Esophagus squamous epithelium (tissue), 5 donors: Measurements from ENCODE around the gene MRPS27. TPM values are rescaled to one million over a fixed set of nuclear protein-coding genes. Genes with fewer than 3 reads are reported as not detected.

ENCODE experiments used
- DNase-seq: peaks from one replicate; lab custom pipeline; 2025; lab: John Stamatoyannopoulos, UW
- H3K27ac ChIP-seq, 4 donors: fragments of 200-600 bp; sonication (generic); one replicate each; pipeline ENCODE4 v1.5.1; 2016 to 2019; ENCODE audit warnings: mild to moderate bottlenecking in 1 of 4
- H3K27me3 ChIP-seq, 4 donors: fragments of 200-600 bp; sonication (generic); 1 replicate in 3 of 4; 2 replicates in 1 of 4; pipeline versions ENCODE4 v1.5.1 to v1.6.0; 2017 to 2021; ENCODE audit warnings: antibody characterized with exemption in 1 of 4
- H3K36me3 ChIP-seq, 3 donors: fragments of 200-600 bp; sonication (generic); one replicate each; pipeline ENCODE4 v1.5.1; 2016 to 2019
- H3K4me1 ChIP-seq, 3 donors: fragments of 200-600 bp; sonication (generic); one replicate each; pipeline ENCODE4 v1.5.1; 2017 to 2019
- H3K4me3 ChIP-seq, 4 donors: fragments of 200-600 bp; sonication (generic); 1 replicate in 3 of 4; 2 replicates in 1 of 4; pipeline ENCODE4 v1.5.1; 2016 to 2019; ENCODE audit warnings: mild to moderate bottlenecking in 2 of 4, moderate library complexity in 1 of 4
- H3K9me3 ChIP-seq, 3 donors: fragments of 200-600 bp; sonication (generic); one replicate each; pipeline ENCODE4 v1.5.1; 2016 to 2019
- POLR2A ChIP-seq, 4 donors: fragments of 450-650 bp; IDR thresholded peaks; one replicate each; pipeline ENCODE4 v1.6.1; 2017; ENCODE audit warnings: antibody characterized with exemption in 4 of 4, mild to moderate bottlenecking in 4 of 4, moderate library complexity in 3 of 4
- WGBS, 2 donors: methylation state at CpG; one replicate each; pipeline ENCODE4 v1.1.5; 2018; 5-methylcytosine and 5-hydroxymethylcytosine counted together
- intact Hi-C: fragments of 100-400 bp; cut with DNase I; formaldehyde crosslinking; loops from one replicate; pipeline ENCODE4 v1.15.0; 2022
- total RNA-seq, 4 donors: library from RNA; depleted of rRNA; stranded (reverse); fragments of >200 nt; gene quantifications; one replicate each; pipeline ENCODE4 v1.1.0, GENCODE V29; 2016
- TF ChIP-seq, protein P1 (sequence below), 6 experiments: fragments of 450-650 bp in 4 of 6; fragments of 200-600 bp in 2 of 6; sonication (generic) in 2 of 6; IDR thresholded peaks; one replicate each; pipeline ENCODE4 v1.5.1; 2016 to 2019; ENCODE audit warnings: antibody characterized with exemption in 6 of 6, mild to moderate bottlenecking in 4 of 6, moderate library complexity in 4 of 6
- donor health status: DM: yes; HTN: yes; CAD: no.

Gene MRPS27
- total RNA-seq: 10 to 100 TPM; 33.7 to 60.0 (median 53.9) TPM

DNA sequence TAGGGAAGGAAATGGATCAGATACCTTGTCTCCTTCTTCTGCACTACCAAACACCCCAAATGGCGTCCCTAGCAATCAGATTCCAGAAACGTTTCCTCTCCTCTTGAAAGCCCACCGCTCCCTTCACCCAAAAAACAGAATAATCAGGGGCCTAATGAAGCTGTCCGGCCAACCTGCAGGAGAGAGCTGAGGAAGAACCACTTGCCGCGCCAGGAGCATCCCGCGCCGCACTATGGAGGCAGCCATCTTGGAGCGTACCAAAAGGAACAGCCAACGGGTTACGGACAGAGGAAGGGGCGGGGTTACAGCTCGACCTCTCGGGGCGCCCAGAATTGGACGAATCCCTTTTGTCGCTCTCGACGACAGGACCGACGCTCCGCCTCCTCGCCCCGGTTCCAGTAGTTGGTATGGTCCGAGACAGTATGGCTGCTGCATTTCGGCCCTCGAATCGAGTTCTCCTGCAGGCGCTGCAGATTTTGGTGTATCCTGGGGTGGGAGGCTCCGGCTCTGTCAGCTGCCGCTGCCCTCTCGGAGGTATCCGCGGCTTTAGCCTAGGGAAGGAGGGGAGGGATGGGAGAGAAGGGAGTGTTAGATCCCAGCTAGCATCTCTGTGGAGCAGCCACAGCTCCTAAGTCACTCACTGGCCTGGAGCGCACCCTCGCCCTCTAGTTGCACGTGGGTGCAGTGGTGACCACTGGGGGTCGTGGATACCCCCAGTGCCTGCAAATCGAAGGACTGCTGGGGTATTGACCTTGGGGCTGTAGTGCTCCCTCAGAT, at the start of gene MRPS27, which contains the start of gene PTCD2:
Gene MRPS27, minus strand, starts transcription at position 265 of the 777 bp plus-strand sequence. Its CDS starts 19 bp downstream, at position 246.
Gene PTCD2, plus strand, starts transcription at position 398 of the 777 bp plus-strand sequence. Its CDS starts 10 bp downstream, at position 408.
- H3K9me3 ChIP-seq: no peaks in the 10 kb centered on the region
- DNase-seq: peak; percentile 70
- peaks cover 0 to 37% (median 0%) of the 10 kb centered on the region in 3 donors for H3K36me3 ChIP-seq
- TF ChIP-seq, protein P1, sequence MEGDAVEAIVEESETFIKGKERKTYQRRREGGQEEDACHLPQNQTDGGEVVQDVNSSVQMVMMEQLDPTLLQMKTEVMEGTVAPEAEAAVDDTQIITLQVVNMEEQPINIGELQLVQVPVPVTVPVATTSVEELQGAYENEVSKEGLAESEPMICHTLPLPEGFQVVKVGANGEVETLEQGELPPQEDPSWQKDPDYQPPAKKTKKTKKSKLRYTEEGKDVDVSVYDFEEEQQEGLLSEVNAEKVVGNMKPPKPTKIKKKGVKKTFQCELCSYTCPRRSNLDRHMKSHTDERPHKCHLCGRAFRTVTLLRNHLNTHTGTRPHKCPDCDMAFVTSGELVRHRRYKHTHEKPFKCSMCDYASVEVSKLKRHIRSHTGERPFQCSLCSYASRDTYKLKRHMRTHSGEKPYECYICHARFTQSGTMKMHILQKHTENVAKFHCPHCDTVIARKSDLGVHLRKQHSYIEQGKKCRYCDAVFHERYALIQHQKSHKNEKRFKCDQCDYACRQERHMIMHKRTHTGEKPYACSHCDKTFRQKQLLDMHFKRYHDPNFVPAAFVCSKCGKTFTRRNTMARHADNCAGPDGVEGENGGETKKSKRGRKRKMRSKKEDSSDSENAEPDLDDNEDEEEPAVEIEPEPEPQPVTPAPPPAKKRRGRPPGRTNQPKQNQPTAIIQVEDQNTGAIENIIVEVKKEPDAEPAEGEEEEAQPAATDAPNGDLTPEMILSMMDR (IDR thresholded peaks at IDR 0.05): peak in 2 of 6 experiments; percentile 4
- peak in 2 of 4 donors; percentile 46 to 67 for TF ChIP-seq POLR2A (IDR thresholded peaks at IDR 0.05)
- peak within 1 kb of the TSS; percentile 80 to 89 (median 87) for H3K27ac ChIP-seq
- peak within 1 kb of the TSS; percentile 74 to 96 (median 88) for H3K4me3 ChIP-seq
- intact Hi-C loops: no loop called here
- no peaks in the 10 kb centered on the region for H3K27me3 ChIP-seq
- 2 to 4% methylated on average over 9 to 37 of the region's 40 CpGs for WGBS, 2 donors
- peaks cover 0 to 54% (median 16%) of the 10 kb centered on the region in 3 donors for H3K4me1 ChIP-seq

DNA sequence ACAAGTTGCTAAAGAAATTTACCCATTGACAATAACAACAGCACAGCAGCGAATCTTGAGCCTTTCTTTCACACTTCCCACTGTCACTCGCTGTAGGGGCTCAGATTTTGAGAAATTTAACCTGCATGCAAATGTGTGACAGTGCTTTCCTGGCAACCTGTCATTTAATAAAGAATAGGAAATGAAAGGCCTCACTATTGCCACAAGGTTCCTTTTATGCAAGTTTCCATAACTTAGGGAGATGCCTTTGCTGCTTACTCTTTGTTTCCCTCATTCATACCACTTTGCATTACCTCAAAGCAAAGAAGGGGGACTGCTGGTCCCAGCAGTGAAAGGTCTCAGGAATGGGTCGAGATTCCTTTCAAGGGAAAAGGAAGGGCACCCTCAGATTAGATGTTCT, 49.7 kb upstream of the MRPS27 start:
- TF ChIP-seq, protein P1 (IDR thresholded peaks at IDR 0.05): no peak
- TF ChIP-seq POLR2A (IDR thresholded peaks at IDR 0.05): no peak
- Histone ChIP-seq H3K27ac (no peak overlapping the region), H3K9me3 (no peaks in the 10 kb centered on the region), H3K4me1 (peaks cover 0 to 12% (median 5%) of the 10 kb centered on the region in 3 donors), H3K27me3 (no peaks in the 10 kb centered on the region), H3K36me3 (no peaks in the 10 kb centered on the region), H3K4me3 (no peak overlapping the region)
- no peak for DNase-seq
- intact Hi-C loops: loop anchor here (10.0 kb wide), 1 partner anchor 155 kb away; no protein-coding TSS in a partner anchor
- WGBS, 2 donors: 75 to 96% methylated on average over 3 of the region's 3 CpGs

DNA sequence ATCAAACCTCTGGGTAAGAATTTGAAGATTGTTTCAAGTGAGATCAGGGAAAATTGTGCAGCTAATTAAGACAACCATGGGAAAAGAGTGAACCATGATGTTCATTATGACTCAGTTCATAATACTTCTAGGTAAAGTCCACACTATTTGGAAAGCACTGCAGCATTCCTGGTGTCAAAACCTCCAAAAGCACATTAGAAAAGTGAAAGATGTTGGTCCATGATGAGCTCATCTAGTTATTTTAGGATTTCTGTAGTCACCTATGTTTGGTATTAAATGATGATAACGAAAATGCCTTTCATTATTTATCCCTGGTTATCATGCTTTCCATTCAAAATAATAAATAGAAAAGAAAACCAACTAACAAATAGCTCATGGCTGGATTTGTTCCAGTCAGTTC, 49.3 kb upstream of the MRPS27 start:
- WGBS, 2 donors: 64 to 72% methylated on average over 1 of the region's 1 CpG
- Histone ChIP-seq H3K27me3 (no peaks in the 10 kb centered on the region), H3K36me3 (no peaks in the 10 kb centered on the region), H3K4me3 (no peak overlapping the region), H3K27ac (no peak overlapping the region), H3K9me3 (no peaks in the 10 kb centered on the region), H3K4me1 (peaks cover 0 to 12% (median 5%) of the 10 kb centered on the region in 3 donors)
- no peak for DNase-seq
- intact Hi-C loops: loop anchor here (10.0 kb wide), 1 partner anchor 156 kb away; no protein-coding TSS in a partner anchor
- TF ChIP-seq, protein P1 (IDR thresholded peaks at IDR 0.05): no peak
- no peak for TF ChIP-seq POLR2A (IDR thresholded peaks at IDR 0.05)

DNA sequence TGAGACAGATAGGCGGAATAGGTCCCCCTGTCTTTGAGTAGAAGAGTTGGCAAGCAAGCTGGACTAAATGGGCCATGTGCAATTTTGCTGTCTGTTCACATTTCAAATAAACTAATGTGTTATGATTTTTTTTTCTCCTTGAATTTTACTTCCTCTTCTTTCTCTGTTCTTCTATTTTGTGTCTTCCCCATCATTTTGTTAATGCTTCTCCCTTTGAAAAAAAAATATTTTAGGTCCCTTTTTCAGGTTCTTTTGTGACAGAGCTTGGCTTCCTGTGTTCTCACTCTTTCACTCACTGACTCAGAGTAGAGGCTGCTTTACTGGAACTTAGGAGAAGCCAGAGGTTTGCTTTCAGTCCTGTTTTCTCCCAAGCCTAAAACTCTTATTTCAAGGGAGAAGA, 48.2 kb upstream of the MRPS27 start:
- DNase-seq: no peak
- H3K9me3 ChIP-seq: no peaks in the 10 kb centered on the region
- 92 to 100% methylated on average over 1 of the region's 1 CpG for WGBS, 2 donors
- no peaks in the 10 kb centered on the region for H3K27me3 ChIP-seq
- no peak overlapping the region for H3K4me3 ChIP-seq
- H3K36me3 ChIP-seq: peaks cover 0 to 2% (median 0%) of the 10 kb centered on the region in 3 donors
- no peak for TF ChIP-seq POLR2A (IDR thresholded peaks at IDR 0.05)
- TF ChIP-seq, protein P1 (IDR thresholded peaks at IDR 0.05): no peak
- no peak overlapping the region for H3K27ac ChIP-seq
- intact Hi-C loops: loop anchor here (10.0 kb wide), 1 partner anchor 157 kb away; no protein-coding TSS in a partner anchor
- peaks cover 0 to 14% (median 5%) of the 10 kb centered on the region in 3 donors for H3K4me1 ChIP-seq
